EH (cell line): Measurements from ENCODE around the gene OR10J1.
"Not testable (repeated sequence)": the region's sequence is repeated elsewhere in the genome, so short reads cannot be mapped to it uniquely, and the experiment has no call there.

Experiments used
- DNase-seq: peaks from one replicate; pipeline ENCODE4 v3.0.0-alpha.2; 2015; ENCODE audit warnings: low read depth

OR10J1 gene, protein sequence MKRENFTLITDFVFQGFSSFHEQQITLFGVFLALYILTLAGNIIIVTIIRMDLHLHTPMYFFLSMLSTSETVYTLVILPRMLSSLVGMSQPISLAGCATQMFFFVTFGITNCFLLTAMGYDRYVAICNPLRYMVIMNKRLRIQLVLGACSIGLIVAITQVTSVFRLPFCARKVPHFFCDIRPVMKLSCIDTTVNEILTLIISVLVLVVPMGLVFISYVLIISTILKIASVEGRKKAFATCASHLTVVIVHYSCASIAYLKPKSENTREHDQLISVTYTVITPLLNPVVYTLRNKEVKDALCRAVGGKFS

DNA sequence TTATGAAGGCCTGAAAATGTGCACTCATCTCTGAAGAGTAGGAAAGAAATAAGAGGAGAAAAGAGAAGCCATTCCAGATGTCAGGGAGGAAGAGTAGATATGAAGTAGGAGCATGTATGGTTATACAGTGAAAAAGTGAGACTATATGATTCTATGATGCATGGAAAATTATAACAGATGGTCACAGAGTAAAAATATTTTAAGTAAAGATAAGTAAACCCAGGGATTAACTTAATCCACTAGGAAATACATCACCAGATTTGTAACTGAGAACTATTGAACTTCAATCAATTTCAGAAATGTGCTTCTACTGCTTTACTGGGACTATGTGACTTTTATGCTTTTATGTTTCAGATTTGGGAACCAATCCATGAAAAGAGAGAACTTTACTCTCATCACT is at the start of gene OR10J1:
OR10J1 (plus strand) TSS at position 301 of the 400 bp plus-strand sequence; CDS start at position 371, 70 bp downstream.
- DNase-seq: no peak

DNA sequence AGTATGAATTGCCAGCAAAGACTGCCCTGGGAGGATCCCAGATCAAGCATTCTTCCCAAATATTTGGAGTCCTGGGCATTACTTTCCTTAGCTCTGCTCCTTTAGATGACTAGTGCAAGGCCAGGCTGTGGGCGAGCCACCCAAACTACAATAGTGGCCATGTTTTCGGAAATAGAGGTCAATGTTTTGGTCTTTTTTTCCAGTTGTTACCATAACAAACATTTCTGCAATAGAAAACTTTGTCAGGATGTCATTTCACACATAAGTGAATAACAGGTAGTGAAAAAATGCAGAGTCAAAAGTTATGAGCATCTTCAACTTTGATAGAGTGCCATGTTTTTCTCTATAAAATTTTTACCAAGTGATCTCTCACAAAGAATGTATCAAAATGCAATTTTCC is 32.7 kb upstream of the OR10J1 start:
- no peak for DNase-seq

DNA sequence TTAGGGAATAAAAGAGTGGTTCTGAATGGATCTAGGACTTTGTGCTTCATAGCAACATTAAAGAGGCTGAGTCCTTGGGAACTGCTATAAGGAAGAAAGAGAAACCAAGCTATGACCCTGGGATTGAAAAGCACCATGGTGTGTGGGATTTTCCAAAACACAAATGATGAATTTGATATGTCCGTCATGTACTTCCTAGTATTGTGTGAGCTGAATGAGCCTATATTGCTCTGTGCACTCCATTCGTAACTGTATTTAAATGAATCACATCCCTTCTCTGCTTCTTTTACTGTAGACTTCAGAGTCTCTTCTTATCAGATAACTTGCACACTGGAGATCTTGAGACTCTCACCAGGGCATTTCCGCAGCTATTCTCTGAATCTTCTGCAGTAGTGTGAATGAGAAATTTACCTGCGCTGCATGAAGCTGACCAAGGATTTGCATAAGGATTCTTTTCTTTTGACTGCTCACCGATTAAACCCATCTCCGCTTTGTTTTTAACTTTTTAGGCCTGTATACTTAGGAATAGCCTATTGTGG is 30.6 kb upstream of the OR10J1 start:
- DNase-seq: no peak

DNA sequence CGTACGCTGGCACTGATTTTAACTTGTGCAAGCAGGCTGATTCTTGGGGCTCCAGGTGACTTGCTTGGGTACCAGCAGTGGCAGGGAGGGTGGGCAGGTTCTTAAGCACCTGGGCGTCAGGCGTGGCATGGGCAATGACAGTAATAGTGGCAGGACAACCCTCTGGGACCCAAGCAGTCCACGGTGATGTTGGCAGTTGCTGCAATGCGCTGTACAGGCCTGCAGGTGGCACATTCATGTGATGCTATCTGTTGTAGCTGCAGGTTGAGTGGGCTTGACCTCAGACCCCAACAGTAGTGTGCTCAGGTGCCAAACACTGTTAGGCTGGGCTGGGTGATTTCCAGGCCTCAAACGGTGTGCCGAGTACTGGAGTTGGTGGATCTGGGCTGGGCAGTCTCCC is 17.7 kb upstream of the OR10J1 start:
- no peak for DNase-seq

DNA sequence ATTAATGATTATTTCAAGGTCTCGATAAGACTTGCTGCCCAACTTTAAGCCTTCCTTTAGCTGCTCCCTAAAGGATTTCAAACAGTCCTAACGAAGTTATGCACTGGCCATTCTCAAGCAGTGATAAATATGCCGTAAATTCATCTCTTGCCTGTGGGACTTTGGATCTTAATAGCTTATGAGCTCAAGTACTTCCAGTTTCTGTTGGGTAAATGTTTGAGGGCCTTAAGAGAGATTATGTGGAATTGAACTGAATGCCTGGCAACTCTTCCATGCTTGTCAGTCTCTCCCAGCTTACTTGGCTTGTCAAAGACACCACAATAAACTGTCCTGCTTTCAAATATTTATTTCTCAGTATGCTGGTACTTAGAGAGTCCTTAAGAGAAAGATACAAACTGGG is 11.0 kb upstream of the OR10J1 start:
- DNase-seq: peak; percentile 59

DNA sequence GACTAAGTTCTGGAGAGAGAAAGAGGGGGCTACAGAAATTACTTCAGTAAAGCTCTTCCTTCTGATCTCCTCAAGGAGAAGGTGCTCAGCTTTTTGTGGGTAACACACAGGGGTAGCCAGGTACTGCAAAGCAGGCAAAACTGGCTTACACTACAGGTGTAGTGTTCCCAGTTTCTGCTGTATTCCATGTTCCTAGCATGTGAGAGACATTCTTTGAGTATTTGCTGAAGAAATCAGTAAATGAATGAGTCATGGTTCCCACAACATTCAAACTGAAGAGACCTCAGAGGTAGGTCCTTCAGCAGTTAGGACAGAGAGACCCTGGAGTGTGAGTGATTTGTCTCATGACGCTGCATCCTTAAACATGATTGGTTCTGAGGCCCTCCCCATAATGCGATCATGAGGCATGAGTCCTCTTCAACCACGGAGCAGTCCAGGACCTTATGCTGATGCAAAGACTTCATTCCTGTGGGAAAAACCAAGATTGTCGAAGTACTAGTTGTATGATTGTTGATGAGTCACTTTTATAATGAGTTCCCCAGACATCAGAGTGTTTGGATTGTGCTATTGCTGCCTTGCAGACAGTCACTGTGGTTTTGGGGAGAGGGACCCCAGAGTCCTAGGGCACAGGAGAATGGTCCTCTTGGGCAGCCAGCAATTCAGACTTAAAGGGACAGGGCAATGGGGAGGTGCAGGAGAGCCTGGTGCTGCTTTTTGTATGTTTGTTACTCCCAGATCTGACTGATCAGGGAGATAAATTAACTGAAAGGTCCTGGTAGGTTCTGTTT is 10.3 kb upstream of the OR10J1 start:
- peak; percentile 90 for DNase-seq

DNA sequence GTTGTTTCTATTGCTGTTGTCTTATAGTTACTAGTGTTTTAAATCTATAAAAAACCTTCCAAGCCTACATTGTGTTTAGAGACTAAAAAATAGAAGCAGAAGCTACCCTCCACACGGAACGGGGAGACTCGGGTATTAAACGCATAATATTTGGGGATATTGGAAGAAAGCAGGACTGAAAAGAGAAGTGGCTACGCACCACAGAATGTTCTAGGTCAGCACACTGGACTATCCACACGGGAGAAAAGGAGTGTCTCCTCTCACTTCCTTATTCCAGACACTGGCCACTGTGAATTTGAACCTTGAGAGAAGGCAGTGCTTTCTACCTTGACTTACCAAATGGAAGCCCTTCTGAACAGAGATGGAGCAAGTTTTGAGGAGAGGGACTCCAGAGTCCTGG is 8.5 kb upstream of the OR10J1 start:
- DNase-seq: no peak

DNA sequence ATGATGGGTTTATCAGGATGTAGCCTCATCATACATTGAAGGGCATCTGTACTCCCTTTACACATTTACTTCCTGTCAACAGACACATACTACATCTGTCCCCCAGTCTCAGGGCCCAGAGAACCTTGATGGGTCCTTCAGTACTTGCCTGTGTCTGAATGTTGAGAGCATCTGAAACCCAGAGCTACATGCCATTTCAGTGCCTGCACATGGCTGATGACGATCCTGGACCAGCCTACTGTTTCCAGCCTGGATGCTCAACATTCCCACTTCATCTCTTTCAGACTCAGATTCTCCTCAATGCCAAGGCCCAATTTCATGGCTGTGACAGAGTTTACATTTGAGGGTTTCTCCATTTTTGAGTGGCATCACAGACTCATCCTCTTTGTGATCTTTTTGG is 7.6 kb upstream of the OR10J1 start, which contains the start of gene OR10J4:
OR10J4 (plus strand) TSS at position 301 of the 400 bp plus-strand sequence.
- no peak for DNase-seq

DNA sequence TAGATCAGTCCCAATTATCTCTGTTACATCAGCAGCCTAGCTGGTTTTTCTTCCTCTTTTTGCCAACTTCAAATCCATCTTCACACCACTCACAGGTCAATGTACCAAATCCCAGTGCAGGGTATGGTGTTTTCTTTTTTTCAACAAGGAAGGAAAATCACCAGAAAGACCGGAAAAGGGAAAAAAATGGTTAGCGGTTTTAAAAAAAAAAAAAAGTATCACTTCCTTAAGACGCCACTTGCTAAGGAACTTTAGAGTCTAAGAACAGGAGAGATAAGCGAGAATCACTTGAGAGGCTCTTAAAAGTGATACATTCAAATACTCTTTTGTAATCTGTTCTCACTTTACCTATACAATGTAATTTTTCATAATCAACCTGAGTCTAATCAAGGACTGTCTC is 3.1 kb upstream of the OR10J1 start:
- no peak for DNase-seq

DNA sequence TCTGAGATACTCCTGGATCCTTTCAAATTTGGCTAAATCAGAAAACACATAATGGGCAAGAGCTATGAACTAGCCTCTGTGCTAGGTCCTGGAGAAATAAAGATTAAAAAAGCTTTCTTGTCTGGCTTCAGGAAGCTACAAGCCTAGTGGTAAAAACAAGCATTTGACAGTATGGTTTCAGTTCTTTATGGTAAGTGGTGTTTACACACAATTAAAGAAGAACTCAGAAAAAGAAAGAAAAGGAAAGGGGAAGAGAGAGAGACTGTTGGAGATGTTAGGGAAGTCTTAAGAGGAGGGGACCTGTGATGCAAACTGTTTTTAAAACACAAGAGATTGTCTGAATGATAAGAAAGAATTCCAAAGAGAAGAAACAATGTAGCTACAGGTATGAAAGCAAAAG is 1.8 kb downstream of the OR10J1 start:
- DNase-seq: no peak

DNA sequence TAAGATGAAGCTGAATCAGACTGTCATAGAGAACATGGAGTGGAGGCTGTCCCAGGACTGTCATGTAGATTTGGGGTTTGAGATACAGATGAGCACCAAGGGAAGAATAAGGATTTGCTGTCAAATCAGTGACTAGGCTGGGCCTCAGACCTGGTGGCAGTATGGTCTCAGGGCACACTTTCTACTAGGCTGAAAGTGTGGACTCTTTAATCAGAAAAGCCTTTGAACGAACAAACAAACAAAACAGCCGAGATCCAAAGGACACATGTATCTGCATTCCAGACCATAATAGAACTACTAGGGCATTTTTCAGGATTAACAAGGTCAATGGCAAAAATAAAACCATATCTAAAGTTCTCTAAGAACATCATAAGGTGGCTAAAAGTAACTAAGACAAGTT is 2.9 kb downstream of the OR10J1 start:
- DNase-seq: no peak

DNA sequence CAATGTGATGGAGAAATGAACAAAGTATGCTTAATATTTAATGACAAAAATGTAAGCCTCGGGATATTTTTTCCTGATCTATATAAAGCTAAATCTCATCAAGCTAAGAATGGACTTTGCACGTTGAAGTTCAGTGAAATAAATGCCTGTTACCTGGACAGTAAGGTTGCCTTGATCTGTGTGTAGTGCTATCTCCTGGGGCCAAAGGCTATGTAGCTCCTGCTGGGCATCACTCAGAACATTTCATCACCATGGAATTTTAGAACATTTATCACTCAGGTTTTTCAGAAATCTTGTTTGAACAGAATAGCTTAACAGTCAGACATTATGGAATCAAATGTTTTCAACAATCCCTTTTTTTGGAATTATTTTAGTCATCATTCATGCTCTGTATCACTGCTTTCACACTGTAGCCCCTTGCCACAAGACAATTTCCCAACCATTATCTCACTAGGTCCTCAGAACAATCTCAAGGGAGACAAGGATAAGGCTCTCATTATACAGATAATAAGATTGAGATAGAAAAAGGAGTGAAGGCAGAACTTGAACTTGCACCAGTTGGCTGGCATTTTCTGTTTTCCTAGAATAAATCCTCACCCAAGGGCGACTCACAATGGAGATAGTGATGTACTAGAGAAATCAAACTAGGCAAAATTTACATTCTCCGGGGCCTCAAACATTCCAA is 3.7 kb downstream of the OR10J1 start:
- DNase-seq: no peak

DNA sequence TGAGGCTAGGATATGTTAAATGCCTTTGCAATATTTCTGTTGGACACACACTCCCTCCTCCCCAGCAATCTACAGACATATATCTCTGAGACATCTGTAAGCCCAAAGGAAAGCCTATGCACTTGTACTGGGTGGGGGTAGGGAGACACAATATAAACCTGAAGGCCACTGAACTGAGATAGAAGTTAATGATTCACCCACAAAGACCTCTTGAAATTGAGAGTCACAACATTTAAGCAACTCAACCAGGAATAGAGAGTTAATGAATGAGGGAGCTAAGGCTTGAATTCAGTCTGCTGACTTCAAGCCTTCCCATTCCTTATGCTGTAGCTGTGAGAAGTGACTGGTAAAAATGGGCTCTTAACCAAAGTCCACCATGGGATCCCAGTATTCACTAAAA is 5.0 kb downstream of the OR10J1 start:
- no peak for DNase-seq

DNA sequence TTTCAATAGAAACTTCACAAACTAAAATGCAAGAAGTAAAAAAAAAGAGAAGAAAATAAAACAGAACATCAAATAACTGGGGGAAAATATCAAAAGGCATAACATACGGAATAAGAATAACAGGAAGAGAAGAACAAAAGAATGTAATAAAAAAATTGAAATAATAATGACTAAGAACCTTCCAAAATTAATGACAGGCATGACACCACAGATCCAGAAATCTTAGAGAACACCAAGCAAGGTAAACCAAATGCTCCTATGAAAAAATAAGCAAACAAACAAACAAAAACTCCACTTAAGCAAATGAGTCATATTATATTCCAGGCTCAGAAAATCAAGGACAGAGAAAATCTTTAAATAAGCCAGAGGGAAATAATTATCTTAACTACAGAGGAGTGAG is 8.7 kb downstream of the OR10J1 start:
- DNase-seq: no peak

DNA sequence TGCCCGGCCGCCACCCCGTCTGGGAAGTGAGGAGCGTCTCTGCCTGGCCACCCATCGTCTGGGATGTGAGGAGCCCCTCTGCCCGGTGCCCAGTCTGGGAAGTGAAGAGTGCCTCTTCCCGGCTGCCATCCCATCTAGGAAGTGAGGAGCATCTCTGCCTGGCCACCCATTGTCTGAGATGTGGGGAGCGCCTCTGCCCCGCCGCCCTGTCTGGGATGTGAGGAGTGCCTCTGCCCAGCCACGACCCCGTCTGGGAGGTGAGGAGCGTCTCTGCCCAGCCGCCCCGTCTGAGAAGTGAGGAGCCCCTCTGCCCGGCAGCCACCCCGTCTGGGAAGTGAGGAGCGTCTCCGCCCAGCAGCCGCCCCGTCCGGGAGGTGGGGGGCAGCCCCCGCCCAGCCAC is 10.1 kb downstream of the OR10J1 start:
- not testable (repeated sequence) for DNase-seq

DNA sequence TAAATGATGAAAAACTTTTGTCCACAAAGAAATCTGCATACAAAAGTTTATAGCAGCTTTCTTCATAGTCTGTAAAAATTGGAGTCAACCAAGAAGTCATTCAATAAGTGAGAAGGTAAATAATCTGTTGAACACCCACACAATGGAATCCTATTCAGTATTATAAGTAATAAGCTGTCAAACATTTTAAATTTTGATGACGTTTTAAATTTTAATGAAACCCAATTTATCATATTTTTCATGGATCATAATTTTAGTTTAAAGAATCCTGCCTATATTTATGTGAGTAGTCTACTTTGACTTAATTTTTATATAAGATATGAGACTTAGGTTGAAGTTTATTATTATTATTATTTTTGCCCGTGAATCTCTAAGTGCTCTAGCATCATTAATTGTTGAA is 20.0 kb downstream of the OR10J1 start:
- DNase-seq: no peak

DNA sequence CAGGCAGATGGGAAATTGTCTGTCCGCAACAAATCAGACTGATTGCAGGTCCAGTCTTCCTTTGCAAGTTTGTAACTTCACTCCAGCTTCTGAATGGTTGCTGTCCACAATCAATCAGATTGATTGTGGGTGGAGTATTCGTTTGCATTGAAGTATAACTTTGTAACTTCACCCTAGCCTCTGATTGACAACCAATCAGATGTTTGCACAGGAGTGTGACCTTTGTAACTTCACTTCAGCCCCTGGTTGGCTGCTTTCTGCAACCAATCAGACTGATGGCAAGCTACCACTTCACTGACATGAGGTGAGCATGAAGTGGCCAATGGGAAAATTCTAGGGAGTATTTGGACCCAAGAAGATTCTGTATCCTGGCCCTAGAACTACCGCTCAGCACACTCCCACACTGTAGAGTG is 25.7 kb downstream of the OR10J1 start:
- DNase-seq: no peak

DNA sequence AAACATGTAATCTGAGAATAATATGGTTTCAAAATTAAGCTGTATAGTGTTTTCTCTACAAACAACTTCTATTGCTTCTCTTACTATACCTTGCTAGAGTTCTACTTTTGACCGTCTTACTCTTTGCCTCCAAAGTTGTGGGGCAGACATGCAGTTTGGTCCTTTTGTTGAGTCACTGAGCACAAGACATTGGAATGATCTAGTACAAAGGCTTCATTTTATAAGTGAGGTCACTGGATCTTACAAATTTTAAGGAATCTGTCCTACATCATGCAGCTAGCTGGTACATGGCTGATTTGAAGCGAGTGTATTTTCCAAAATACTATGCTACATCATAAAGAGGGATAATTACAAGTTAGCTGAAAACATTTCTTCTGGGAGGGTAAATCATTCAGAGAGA is 28.8 kb downstream of the OR10J1 start:
- DNase-seq: no peak

DNA sequence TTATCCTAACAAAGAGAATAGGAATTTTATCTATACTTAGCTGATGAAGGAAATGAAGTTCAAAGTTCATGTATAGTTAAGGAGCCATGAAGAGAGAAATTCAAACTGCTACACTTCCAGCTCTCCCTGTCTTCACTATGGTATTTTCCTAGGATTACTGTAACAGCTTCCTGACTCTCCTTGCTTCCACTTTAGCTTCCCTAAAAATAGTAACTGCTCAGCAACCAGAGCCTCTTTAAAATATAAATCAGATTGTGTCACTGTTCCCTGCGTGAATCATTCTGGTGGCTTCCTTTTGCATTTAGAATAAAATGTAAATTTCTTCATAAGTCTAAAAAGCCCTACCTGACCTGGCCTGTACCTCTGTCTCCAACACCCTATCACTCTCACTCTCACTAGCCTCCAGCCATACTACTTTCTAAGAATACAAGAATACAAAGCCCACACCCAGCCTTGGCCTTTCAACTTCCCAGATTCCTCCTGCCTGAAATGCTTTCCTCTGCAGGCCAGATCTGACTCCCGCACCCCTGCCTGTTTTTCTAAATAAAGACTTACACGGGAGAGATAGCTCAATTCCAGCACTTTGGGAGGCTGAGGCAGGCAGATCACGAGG is 30.5 kb downstream of the OR10J1 start:
- DNase-seq: peak; percentile 43

DNA sequence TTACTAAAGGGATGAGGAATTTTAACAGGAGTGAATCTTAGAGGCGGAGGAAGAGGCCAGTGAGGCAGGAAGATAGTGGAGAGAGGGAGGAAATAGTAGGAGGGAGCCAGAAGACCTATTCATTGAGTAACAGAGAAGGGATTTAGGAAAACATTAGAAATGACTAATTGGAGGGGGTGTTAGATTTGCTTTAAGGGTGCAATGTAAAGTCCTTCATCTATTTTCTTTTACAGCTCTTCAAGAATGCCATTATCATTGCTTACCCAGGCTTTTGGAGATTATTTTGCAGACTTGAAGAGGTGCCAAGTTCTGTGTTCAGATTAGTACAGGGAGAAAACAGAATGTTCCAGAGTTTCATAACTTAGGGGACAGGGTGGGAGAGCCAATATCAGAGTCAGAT is 33.8 kb downstream of the OR10J1 start:
- no peak for DNase-seq

DNA sequence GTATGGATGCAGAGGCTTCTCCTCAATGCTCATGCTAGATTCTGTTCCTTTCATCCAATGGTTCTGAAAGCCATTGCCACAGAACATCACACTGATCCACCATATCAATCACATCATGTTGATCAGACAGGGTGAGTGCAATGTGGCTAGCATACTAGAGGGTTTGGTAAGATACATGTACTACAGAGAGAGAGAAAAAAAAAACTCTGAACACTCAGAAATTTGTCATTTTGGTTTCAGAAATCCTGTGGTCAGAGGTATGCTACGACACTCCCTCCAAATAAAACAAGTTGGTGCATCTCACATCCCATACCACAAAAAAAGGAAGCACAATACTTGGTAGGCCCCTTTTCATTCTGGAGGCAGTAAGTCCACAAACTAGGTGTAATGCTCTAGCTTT is 35.4 kb downstream of the OR10J1 start:
- no peak for DNase-seq

DNA sequence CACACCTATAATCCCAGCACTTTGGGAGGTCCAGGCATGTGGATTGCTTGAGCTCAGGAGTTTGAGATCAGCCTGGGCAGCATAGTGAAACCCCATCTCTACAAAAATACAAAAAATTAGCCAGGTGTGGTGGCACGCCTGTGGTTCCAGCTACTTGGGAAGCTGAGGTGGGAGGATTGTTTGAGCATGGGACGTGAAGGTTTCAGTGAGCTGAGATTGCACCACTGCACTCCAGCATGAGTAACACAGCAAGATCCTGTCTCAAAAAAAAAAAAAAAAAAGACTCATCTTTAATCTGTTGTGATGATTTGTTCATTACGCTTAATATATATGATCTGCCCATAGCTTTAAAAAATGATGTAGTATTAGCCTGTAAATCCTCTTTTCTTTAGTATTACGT is 44.0 kb downstream of the OR10J1 start:
- no peak for DNase-seq
